Smooth muscle cell (in vitro differentiated cells): Measurements from ENCODE around the gene CTXN1. TPM values are rescaled to one million over a fixed set of nuclear protein-coding genes. Genes with fewer than 3 reads are reported as not detected.

Source experiments
- DNase-seq: peaks from one replicate; lab custom pipeline; 2025; ENCODE audit not compliant: unreplicated experiment; lab: John Stamatoyannopoulos, UW
- H2AFZ ChIP-seq: fragments of 200-600 bp; sonication (generic); 2 replicates; pipeline ENCODE4 v1.6.0; 2016; ENCODE audit warnings: antibody characterized with exemption, low read depth, mild to moderate bottlenecking
- H3F3A ChIP-seq: fragments of 200-600 bp; sonication (generic); 2 replicates; pipeline ENCODE4 v1.6.0; 2017; ENCODE audit warnings: antibody characterized with exemption, low read depth
- H3K27ac ChIP-seq: fragments of 200-600 bp; sonication (generic); 2 replicates; pipeline ENCODE4 v1.5.1; 2016; ENCODE audit warnings: low read depth, mild to moderate bottlenecking
- H3K27me3 ChIP-seq: fragments of 200-600 bp; sonication (generic); 2 replicates; pipeline ENCODE4 v1.6.1; 2016; ENCODE audit warnings: low read depth, mild to moderate bottlenecking
- H3K36me3 ChIP-seq: fragments of 200-600 bp; sonication (generic); 2 replicates; pipeline ENCODE4 v1.5.1; 2016; ENCODE audit warnings: low read depth
- H3K4me1 ChIP-seq: fragments of 200-600 bp; sonication (generic); 2 replicates; pipeline ENCODE4 v1.5.1; 2016; ENCODE audit warnings: low read depth
- H3K4me2 ChIP-seq: fragments of 200-600 bp; sonication (generic); 2 replicates; pipeline ENCODE4 v1.6.0; 2016; ENCODE audit warnings: mild to moderate bottlenecking
- H3K4me3 ChIP-seq: fragments of 200-600 bp; sonication (generic); 2 replicates; pipeline ENCODE4 v1.5.1; 2016; ENCODE audit warnings: mild to moderate bottlenecking
- H3K79me2 ChIP-seq: fragments of 200-600 bp; sonication (generic); 2 replicates; pipeline ENCODE4 v1.6.0; 2016; ENCODE audit warnings: low read depth, mild to moderate bottlenecking
- H3K9ac ChIP-seq: fragments of 200-600 bp; sonication (generic); 2 replicates; pipeline ENCODE4 v1.6.0; 2016; ENCODE audit warnings: low read depth
- H3K9me3 ChIP-seq: fragments of 200-600 bp; sonication (generic); replicated peaks from 2 replicates; pipeline ENCODE4 v1.5.1; 2016; ENCODE audit warnings: low read depth
- H4K20me1 ChIP-seq: fragments of 200-600 bp; sonication (generic); 2 replicates; pipeline ENCODE4 v1.6.0; 2016; ENCODE audit warnings: low read depth
- WGBS: methylation state at CpG from one replicate; pipeline ENCODE4 v1.1.7; 2016; ENCODE audit warnings: low lambda C conversion rate; 5-methylcytosine and 5-hydroxymethylcytosine counted together
- polyA plus RNA-seq: library from polyadenylated mRNA; unstranded; fragments of >200 nt; fragmentation: Nextera tagmentation; extraction: Ambion mirVana; gene quantifications from 2 replicates; pipeline ENCODE4 v1.2.1, GENCODE V29; 2016
- total RNA-seq: library from RNA; depleted of rRNA; stranded (reverse); fragments of >200 nt; gene quantifications from 2 replicates; pipeline ENCODE4 v1.2.3, GENCODE V29; 2014
- TF ChIP-seq, protein P1 (sequence below): fragments of 200-600 bp; sonication (generic); IDR thresholded peaks from 2 replicates; pipeline ENCODE4 v1.5.1; 2017; ENCODE audit warnings: borderline replicate concordance, mild to moderate bottlenecking, antibody characterized with exemption; ENCODE audit not compliant: insufficient read depth, poor library complexity, severe bottlenecking

CTXN1 gene
- total and polyA plus RNA-seq, 2 experiments from 2014 or later: 4.8 to 25.4 TPM

DNA sequence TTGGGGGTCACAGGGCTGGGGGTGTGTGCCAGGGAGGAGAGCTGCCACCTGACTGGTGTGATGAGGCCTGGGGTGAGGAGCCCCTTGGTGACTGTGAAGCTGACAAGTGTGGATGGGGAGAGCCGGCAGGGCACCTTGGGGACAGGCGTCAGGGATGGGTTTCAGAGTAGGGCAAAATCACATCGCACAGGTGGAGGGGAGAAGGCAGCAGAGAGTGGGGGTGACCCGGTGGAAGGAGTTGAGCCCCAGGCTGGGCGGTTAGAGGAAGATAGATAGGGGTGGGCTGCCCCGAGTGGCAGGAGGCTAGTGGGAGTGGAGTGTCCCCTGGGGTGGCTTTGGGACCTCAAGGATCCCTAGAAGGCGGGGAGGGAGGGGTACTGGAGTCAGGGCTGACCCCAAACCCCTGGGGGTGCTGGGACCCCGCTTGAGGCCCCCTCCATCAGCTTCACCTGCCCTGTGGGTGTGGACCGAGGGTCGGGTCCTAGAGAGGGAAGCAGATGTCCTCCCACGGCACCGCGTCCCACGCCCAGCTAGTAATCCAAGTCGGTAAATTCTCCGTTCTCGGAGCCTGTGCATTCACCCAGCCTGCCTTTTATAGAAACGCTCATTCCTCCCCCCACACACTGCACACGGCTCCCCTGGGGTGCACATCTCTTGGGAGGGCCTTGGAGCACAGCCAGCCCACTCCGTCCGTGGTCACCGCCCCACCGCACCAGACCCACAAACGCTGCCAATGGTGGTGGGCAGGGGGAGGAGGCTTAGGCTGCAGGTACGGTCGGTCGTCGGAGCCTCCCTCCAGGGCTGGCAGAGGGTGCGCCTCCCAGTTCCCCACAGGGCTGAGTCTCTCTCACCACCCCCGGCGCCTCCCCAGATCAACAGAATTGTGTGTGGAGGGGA lies 2.4 kb downstream of the CTXN1 start:
- Histone ChIP-seq H3K4me3 (no peak overlapping the region), H3K4me1 (no peaks in the 10 kb centered on the region), H3K36me3 (no peaks in the 10 kb centered on the region), H3K9ac (no peak overlapping the region), H3F3A (peaks cover 5% of the 10 kb centered on the region), H4K20me1 (peaks cover 10% of the 10 kb centered on the region), H2AFZ (no peak overlapping the region), H3K4me2 (no peak overlapping the region), H3K27me3 (no peaks in the 10 kb centered on the region), H3K9me3 (no peaks in the 10 kb centered on the region), H3K27ac (no peak overlapping the region), H3K79me2 (no peaks in the 10 kb centered on the region)
- no peak for DNase-seq
- TF ChIP-seq, protein P1, sequence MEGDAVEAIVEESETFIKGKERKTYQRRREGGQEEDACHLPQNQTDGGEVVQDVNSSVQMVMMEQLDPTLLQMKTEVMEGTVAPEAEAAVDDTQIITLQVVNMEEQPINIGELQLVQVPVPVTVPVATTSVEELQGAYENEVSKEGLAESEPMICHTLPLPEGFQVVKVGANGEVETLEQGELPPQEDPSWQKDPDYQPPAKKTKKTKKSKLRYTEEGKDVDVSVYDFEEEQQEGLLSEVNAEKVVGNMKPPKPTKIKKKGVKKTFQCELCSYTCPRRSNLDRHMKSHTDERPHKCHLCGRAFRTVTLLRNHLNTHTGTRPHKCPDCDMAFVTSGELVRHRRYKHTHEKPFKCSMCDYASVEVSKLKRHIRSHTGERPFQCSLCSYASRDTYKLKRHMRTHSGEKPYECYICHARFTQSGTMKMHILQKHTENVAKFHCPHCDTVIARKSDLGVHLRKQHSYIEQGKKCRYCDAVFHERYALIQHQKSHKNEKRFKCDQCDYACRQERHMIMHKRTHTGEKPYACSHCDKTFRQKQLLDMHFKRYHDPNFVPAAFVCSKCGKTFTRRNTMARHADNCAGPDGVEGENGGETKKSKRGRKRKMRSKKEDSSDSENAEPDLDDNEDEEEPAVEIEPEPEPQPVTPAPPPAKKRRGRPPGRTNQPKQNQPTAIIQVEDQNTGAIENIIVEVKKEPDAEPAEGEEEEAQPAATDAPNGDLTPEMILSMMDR: no peak
- WGBS: 89% methylated on average over 28 of the region's 31 CpGs

DNA sequence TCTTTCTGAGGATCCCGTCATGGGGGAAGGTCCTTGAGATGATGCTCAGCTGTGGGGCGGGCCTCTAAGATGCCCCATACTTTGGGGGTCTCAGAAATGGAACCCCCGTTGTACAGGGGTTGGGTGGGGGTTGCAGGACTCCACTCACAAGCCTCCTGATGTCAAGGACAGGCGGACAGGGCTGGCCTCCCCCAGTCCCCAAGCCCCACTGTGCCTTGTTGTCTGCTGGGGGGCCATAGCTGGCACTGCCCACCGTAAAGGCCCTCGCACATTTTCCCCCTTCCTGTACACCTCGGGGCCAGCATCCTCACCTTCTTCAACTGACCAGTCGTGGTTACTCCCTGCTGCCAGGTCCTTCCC lies 3.1 kb downstream of the CTXN1 start:
- 92% methylated on average over 8 of the region's 8 CpGs for WGBS
- Histone ChIP-seq H3K4me3 (no peak overlapping the region), H3K27me3 (no peaks in the 10 kb centered on the region), H4K20me1 (peaks cover 10% of the 10 kb centered on the region), H3K9ac (no peak overlapping the region), H3K9me3 (no peaks in the 10 kb centered on the region), H3F3A (peaks cover 7% of the 10 kb centered on the region), H3K79me2 (no peaks in the 10 kb centered on the region), H3K36me3 (no peaks in the 10 kb centered on the region), H3K4me1 (no peaks in the 10 kb centered on the region), H3K27ac (no peak overlapping the region), H3K4me2 (no peak overlapping the region), H2AFZ (no peak overlapping the region)
- TF ChIP-seq, protein P1: no peak
- no peak for DNase-seq

DNA sequence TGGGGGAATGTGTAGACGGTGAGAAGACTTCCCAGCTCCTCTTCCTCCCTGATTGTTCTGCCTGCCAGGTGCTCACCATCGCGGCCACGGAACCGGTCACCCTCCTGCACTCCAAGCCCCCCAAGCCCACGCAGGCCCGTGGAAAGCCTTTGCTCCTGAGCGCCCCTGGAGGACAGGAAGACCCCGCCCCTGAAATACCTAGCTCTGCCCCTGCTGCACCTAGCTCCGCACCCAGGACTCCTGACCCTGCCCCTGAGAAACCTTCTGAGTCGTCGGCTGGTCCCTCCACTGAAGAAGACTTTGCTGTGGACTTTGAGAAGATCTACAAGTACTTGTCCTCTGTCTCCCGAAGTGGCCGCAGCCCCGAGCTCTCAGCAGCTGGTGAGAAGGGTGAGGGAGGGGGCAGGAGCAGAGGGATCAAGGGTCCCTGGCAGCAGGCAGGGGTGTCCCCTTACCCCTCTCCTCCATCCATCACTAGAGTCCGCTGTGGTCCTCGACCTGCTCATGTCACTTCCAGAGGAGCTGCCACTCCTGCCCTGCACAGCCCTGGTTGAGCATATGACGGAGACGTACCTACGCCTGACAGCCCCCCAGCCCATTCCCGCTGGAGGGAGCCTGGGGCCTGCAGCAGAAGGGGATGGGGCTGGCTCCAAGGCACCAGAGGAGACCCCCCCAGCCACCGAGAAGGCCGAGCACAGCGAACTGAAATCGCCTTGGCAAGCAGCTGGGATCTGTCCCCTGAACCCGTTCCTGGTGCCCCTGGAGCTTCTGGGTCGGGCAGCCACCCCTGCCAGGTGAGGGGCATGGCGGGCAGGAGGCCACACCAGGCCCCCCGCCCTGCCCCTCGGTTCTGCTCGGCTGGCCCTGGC lies 3.7 kb downstream of the CTXN1 start:
- peaks cover 7% of the 10 kb centered on the region for H3F3A ChIP-seq
- no peak overlapping the region for H3K4me3 ChIP-seq
- no peaks in the 10 kb centered on the region for H3K79me2 ChIP-seq
- peaks cover 5% of the 10 kb centered on the region for H3K4me1 ChIP-seq
- H3K9ac ChIP-seq: no peak overlapping the region
- no peaks in the 10 kb centered on the region for H3K27me3 ChIP-seq
- H3K27ac ChIP-seq: no peak overlapping the region
- no peak for DNase-seq
- WGBS: 95% methylated on average over 31 of the region's 31 CpGs
- no peak overlapping the region for H2AFZ ChIP-seq
- no peaks in the 10 kb centered on the region for H3K36me3 ChIP-seq
- H3K4me2 ChIP-seq: no peak overlapping the region
- peaks cover 10% of the 10 kb centered on the region for H4K20me1 ChIP-seq
- TF ChIP-seq, protein P1: no peak
- H3K9me3 ChIP-seq: no peaks in the 10 kb centered on the region
